Naive thymus-derived CD8-positive, alpha-beta T cell (primary cell): ENCODE measurements around the gene AIG1. TPM values are rescaled to one million over a fixed set of nuclear protein-coding genes. Genes with fewer than 3 reads are reported as not detected.
"Not testable (repeated sequence)": the region's sequence is repeated elsewhere in the genome, so short reads cannot be mapped to it uniquely, and the experiment has no call there.

Experiments used
- ATAC-seq, 2 donors: fragments of 150-1000 bp; cut with Tn5 transposase in 1 of 2; sonication (Bioruptor Pico), chemical (Tn5 transposase) in 1 of 2; 1 replicate in 1 of 2; 2 replicates in 1 of 2; pipeline ENCODE4 v1.10.0; 2021; ENCODE audit warnings: mild to moderate bottlenecking in 2 of 2, moderate library complexity in 2 of 2
- POLR2A ChIA-PET: fragments of 350-600 bp; sonication (Branson Sonifier 250); formaldehyde crosslinking; loops from one replicate; lab custom pipeline; 2021; ENCODE audit warnings: antibody characterized with exemption; lab: Charles Lee
- DNase-seq, 10 donors: peaks; one replicate each; pipeline versions ENCODE4 v3.0.0 to v3.0.0-alpha.2; 2020 to 2022
- H3K27ac Mint-ChIP-seq, 10 donors: one replicate each; pipeline ENCODE4 v1.8.0; 2020 to 2022; ENCODE audit warnings: mild to moderate bottlenecking in 10 of 10, mixed read lengths in 10 of 10, moderate library complexity in 4 of 10, inconsistent platforms in 1 of 10
- H3K27me3 Mint-ChIP-seq, 5 donors: one replicate each; pipeline ENCODE4 v1.8.0; 2021 to 2022; ENCODE audit warnings: mixed read lengths in 5 of 5
- H3K36me3 Mint-ChIP-seq, 3 donors: one replicate each; pipeline ENCODE4 v1.8.0; 2020 to 2022; ENCODE audit warnings: mixed read lengths in 3 of 3, mild to moderate bottlenecking in 2 of 3, inconsistent platforms in 1 of 3
- H3K4me1 Mint-ChIP-seq, 4 donors: one replicate each; pipeline ENCODE4 v1.8.0; 2021 to 2022; ENCODE audit warnings: mixed read lengths in 4 of 4
- H3K4me3 Mint-ChIP-seq, 10 donors: one replicate each; pipeline ENCODE4 v1.8.0; 2020 to 2022; ENCODE audit warnings: mild to moderate bottlenecking in 10 of 10, mixed read lengths in 10 of 10, moderate library complexity in 6 of 10, inconsistent platforms in 1 of 10
- H3K9me3 Mint-ChIP-seq, 9 donors: one replicate each; pipeline ENCODE4 v1.8.0; 2020 to 2022; ENCODE audit warnings: mixed read lengths in 9 of 9, mild to moderate bottlenecking in 3 of 9, inconsistent platforms in 1 of 9, moderate library complexity in 1 of 9
- polyA plus RNA-seq, 3 donors: library from polyadenylated mRNA; unstranded; fragments of 300-500 nt; fragmentation: Illumina TruSeq; gene quantifications; one replicate each; pipeline ENCODE4 v1.2.3, GENCODE V29; 2021
- total RNA-seq, 8 experiments: library from RNA in 2 of 8; stranded (reverse) in 2 of 8; gene quantifications; one replicate each; pipeline ENCODE4 v1.2.3 and lab custom pipeline; 2021 to 2026

Gene AIG1
- total and polyA plus RNA-seq, 5 experiments from 2014 or later = 10.0 to 19.0 (median 14.5) TPM

GRCh38 chr6:143329323-143329722, 268.6 kb downstream of the AIG1 start:
- Mint-ChIP-seq H3K27me3 (no peaks in the 10 kb centered on the region), H3K27ac (no peak overlapping the region), H3K4me3 (no peak overlapping the region), H3K9me3 (peaks cover 0 to 5% (median 0%) of the 10 kb centered on the region in 9 donors), H3K36me3 (peaks cover 0 to 10% (median 2%) of the 10 kb centered on the region in 3 donors), H3K4me1 (no peaks in the 10 kb centered on the region)
- DNase-seq (no peak), ATAC-seq (no peak)
- POLR2A ChIA-PET = no interaction called here

GRCh38 chr6:143331362-143331761, 270.7 kb downstream of the AIG1 start:
- H3K27ac Mint-ChIP-seq = no peak overlapping the region
- POLR2A ChIA-PET = no interaction called here
- no peak overlapping the region for H3K4me3 Mint-ChIP-seq
- no peaks in the 10 kb centered on the region for H3K4me1 Mint-ChIP-seq
- DNase-seq (no peak), ATAC-seq (no peak)
- H3K27me3 Mint-ChIP-seq = no peaks in the 10 kb centered on the region
- H3K36me3 Mint-ChIP-seq = peaks cover 0 to 12% (median 6%) of the 10 kb centered on the region in 3 donors
- peaks cover 0 to 5% (median 0%) of the 10 kb centered on the region in 9 donors for H3K9me3 Mint-ChIP-seq

GRCh38 chr6:143332153-143332845, 271.6 kb downstream of the AIG1 start:
- H3K27ac Mint-ChIP-seq = no peak overlapping the region
- peaks cover 0 to 5% (median 0%) of the 10 kb centered on the region in 9 donors for H3K9me3 Mint-ChIP-seq
- no peaks in the 10 kb centered on the region for H3K4me1 Mint-ChIP-seq
- H3K36me3 Mint-ChIP-seq = peaks cover 0 to 12% (median 6%) of the 10 kb centered on the region in 3 donors
- no peak overlapping the region for H3K4me3 Mint-ChIP-seq
- POLR2A ChIA-PET = no interaction called here
- H3K27me3 Mint-ChIP-seq = no peaks in the 10 kb centered on the region
- DNase-seq (no peak), ATAC-seq (no peak)

GRCh38 chr6:143333081-143333480, 272.4 kb downstream of the AIG1 start:
- POLR2A ChIA-PET = no interaction called here
- Mint-ChIP-seq H3K27ac (no peak overlapping the region), H3K27me3 (no peaks in the 10 kb centered on the region), H3K9me3 (peaks cover 0 to 5% (median 0%) of the 10 kb centered on the region in 9 donors), H3K36me3 (peaks cover 0 to 12% (median 10%) of the 10 kb centered on the region in 3 donors), H3K4me1 (no peaks in the 10 kb centered on the region), H3K4me3 (no peak overlapping the region)
- no peak for DNase-seq
- ATAC-seq = no peak

- no peak overlapping the region for H3K4me3 Mint-ChIP-seq
- H3K27me3 Mint-ChIP-seq = no peaks in the 10 kb centered on the region
- ATAC-seq (no peak), DNase-seq (no peak)
- H3K9me3 Mint-ChIP-seq = peaks cover 0 to 8% (median 0%) of the 10 kb centered on the region in 9 donors
- H3K4me1 Mint-ChIP-seq = no peaks in the 10 kb centered on the region
- no peak overlapping the region for H3K27ac Mint-ChIP-seq
- POLR2A ChIA-PET = no interaction called here
- H3K36me3 Mint-ChIP-seq = peaks cover 0 to 12% (median 10%) of the 10 kb centered on the region in 3 donors
Measured at GRCh38 chr6:143333749-143334520, 273.2 kb downstream of the AIG1 start.

- Mint-ChIP-seq H3K9me3 (peaks cover 0 to 8% (median 0%) of the 10 kb centered on the region in 9 donors), H3K27me3 (no peaks in the 10 kb centered on the region), H3K36me3 (peaks cover 0 to 12% (median 10%) of the 10 kb centered on the region in 3 donors), H3K27ac (no peak overlapping the region), H3K4me3 (no peak overlapping the region), H3K4me1 (no peaks in the 10 kb centered on the region)
- ATAC-seq = no peak
- no peak for DNase-seq
- POLR2A ChIA-PET = no interaction called here
Measured at GRCh38 chr6:143335865-143336264, 275.2 kb downstream of the AIG1 start.

- POLR2A ChIA-PET = no interaction called here
Measured at GRCh38 chr6:143336446-143337152, 275.9 kb downstream of the AIG1 start.

GRCh38 chr6:143337201-143337949, 276.7 kb downstream of the AIG1 start:
- H3K9me3 Mint-ChIP-seq = peaks cover 0 to 4% (median 0%) of the 10 kb centered on the region in 9 donors
- peak overlapping the region in 1 of 10 donors; percentile 8 for H3K27ac Mint-ChIP-seq
- peak in 1 of 2 donors; percentile 35 for ATAC-seq
- H3K36me3 Mint-ChIP-seq = peaks cover 0 to 12% (median 12%) of the 10 kb centered on the region in 3 donors
- H3K4me3 Mint-ChIP-seq = no peak overlapping the region
- no peaks in the 10 kb centered on the region for H3K4me1 Mint-ChIP-seq
- peak; percentile 7 to 70 (median 18) for DNase-seq
- POLR2A ChIA-PET = no interaction called here
- H3K27me3 Mint-ChIP-seq = no peaks in the 10 kb centered on the region

More at GRCh38 chr6:143336446-143337152, 275.9 kb downstream of the AIG1 start:
- peak overlapping the region in 1 of 10 donors; percentile 8 for H3K27ac Mint-ChIP-seq
- H3K36me3 Mint-ChIP-seq = peaks cover 0 to 12% (median 12%) of the 10 kb centered on the region in 3 donors
- H3K4me1 Mint-ChIP-seq = no peaks in the 10 kb centered on the region
- no peaks in the 10 kb centered on the region for H3K27me3 Mint-ChIP-seq
- no peak for ATAC-seq
- DNase-seq = no peak
- no peak overlapping the region for H3K4me3 Mint-ChIP-seq
- peaks cover 0 to 4% (median 0%) of the 10 kb centered on the region in 9 donors for H3K9me3 Mint-ChIP-seq

GRCh38 chr6:143339223-143339622, 278.5 kb downstream of the AIG1 start:
- POLR2A ChIA-PET = no interaction called here
- no peak for ATAC-seq

GRCh38 chr6:143345477-143345876, 284.8 kb downstream of the AIG1 start:
- H3K4me3 Mint-ChIP-seq, H3K9me3 Mint-ChIP-seq, DNase-seq, ATAC-seq, H3K27ac Mint-ChIP-seq, H3K4me1 Mint-ChIP-seq, H3K36me3 Mint-ChIP-seq, POLR2A ChIA-PET, H3K27me3 Mint-ChIP-seq: not testable (repeated sequence)

More at GRCh38 chr6:143339223-143339622, 278.5 kb downstream of the AIG1 start:
- Mint-ChIP-seq H3K27ac (no peak overlapping the region), H3K4me1 (no peaks in the 10 kb centered on the region), H3K9me3 (peaks cover 0 to 4% (median 0%) of the 10 kb centered on the region in 9 donors), H3K36me3 (peaks cover 0 to 11% (median 2%) of the 10 kb centered on the region in 3 donors), H3K27me3 (no peaks in the 10 kb centered on the region), H3K4me3 (no peak overlapping the region)
- no peak for DNase-seq

- DNase-seq (no peak), ATAC-seq (no peak)
- Mint-ChIP-seq H3K9me3 (peaks cover 0 to 4% (median 0%) of the 10 kb centered on the region in 9 donors), H3K4me1 (no peaks in the 10 kb centered on the region), H3K27ac (no peak overlapping the region), H3K36me3 (peaks cover 0 to under 1% (median 0%) of the 10 kb centered on the region in 3 donors), H3K27me3 (no peaks in the 10 kb centered on the region), H3K4me3 (no peak overlapping the region)
- POLR2A ChIA-PET = no interaction called here
Measured at GRCh38 chr6:143346004-143346403, 285.3 kb downstream of the AIG1 start.

GRCh38 chr6:143348531-143348930, 287.8 kb downstream of the AIG1 start:
- Mint-ChIP-seq H3K4me3 (no peak overlapping the region), H3K9me3 (peaks cover 0 to 23% (median 6%) of the 10 kb centered on the region in 9 donors), H3K27ac (no peak overlapping the region), H3K27me3 (no peaks in the 10 kb centered on the region), H3K36me3 (peaks cover 0 to 8% (median 7%) of the 10 kb centered on the region in 3 donors), H3K4me1 (no peaks in the 10 kb centered on the region)
- POLR2A ChIA-PET = no interaction called here
- ATAC-seq (no peak), DNase-seq (no peak)
